GM23338 (cell line): Measurements from ENCODE around the gene CCDC160. TPM values are rescaled to one million over a fixed set of nuclear protein-coding genes. Genes with fewer than 3 reads are reported as not detected.
A peak's percentile ranks its signal among the peaks of the same experiment; 100 is the strongest.

Experiments used
- ATAC-seq: fragments of 200-7000 bp; cut with Tn5 transposase; 3 replicates; pipeline ENCODE4 v1.9.1; 2020
- DNase-seq: peaks from one replicate; pipeline ENCODE4 v3.0.0-alpha.2; 2015; ENCODE audit warnings: low spot score
- H2AFZ ChIP-seq: fragments of 200-600 bp; sonication (generic); 2 replicates; pipeline ENCODE4 v1.8.0; 2016; ENCODE audit warnings: antibody characterized with exemption, mild to moderate bottlenecking, moderate library complexity
- H3F3A ChIP-seq: fragments of 200-600 bp; sonication (generic); replicated peaks from 2 replicates; pipeline ENCODE4 v1.8.0; 2017; ENCODE audit warnings: antibody characterized with exemption, mixed run types, low read depth
- H3K27ac ChIP-seq: fragments of 200-600 bp; sonication (generic); 2 replicates; pipeline ENCODE4 v1.6.1; 2016; ENCODE audit warnings: low read depth
- H3K27me3 ChIP-seq: fragments of 200-600 bp; sonication (generic); 2 replicates; pipeline ENCODE4 v1.8.0; 2016; ENCODE audit warnings: mild to moderate bottlenecking, mixed run types, moderate library complexity; ENCODE audit not compliant: insufficient read depth
- H3K36me3 ChIP-seq: fragments of 200-600 bp; sonication (generic); 2 replicates; pipeline ENCODE4 v1.8.0; 2016; ENCODE audit warnings: mild to moderate bottlenecking; ENCODE audit not compliant: insufficient read depth
- H3K4me1 ChIP-seq: fragments of 200-600 bp; sonication (generic); 2 replicates; pipeline ENCODE4 v1.8.0; 2016; ENCODE audit warnings: mild to moderate bottlenecking, moderate library complexity; ENCODE audit not compliant: insufficient read depth
- H3K4me2 ChIP-seq: fragments of 200-600 bp; sonication (generic); 2 replicates; pipeline ENCODE4 v1.7.1; 2017; ENCODE audit warnings: mixed run types
- H3K4me3 ChIP-seq: fragments of 200-600 bp; sonication (generic); 2 replicates; pipeline ENCODE4 v1.6.1; 2016; ENCODE audit warnings: mixed run types
- H3K79me2 ChIP-seq: fragments of 200-600 bp; sonication (generic); replicated peaks from 2 replicates; pipeline ENCODE4 v1.8.0; 2017; ENCODE audit warnings: mild to moderate bottlenecking; ENCODE audit not compliant: insufficient read depth
- H3K9me2 ChIP-seq: fragments of 200-600 bp; sonication (generic); 2 replicates; pipeline ENCODE4 v1.8.0; 2017; ENCODE audit not compliant: insufficient read depth
- H4K20me1 ChIP-seq: fragments of 200-600 bp; sonication (generic); replicated peaks from 2 replicates; pipeline ENCODE4 v1.8.0; 2017; ENCODE audit warnings: mild to moderate bottlenecking; ENCODE audit not compliant: insufficient read depth
- H3K27ac Mint-ChIP-seq: 2 replicates; pipeline ENCODE4 v1.8.0; 2020; ENCODE audit warnings: inconsistent platforms, mild to moderate bottlenecking, moderate library complexity, mixed read lengths
- H3K27me3 Mint-ChIP-seq: 3 replicates; pipeline ENCODE4 v1.8.0; 2022; ENCODE audit warnings: low read depth, mild to moderate bottlenecking, moderate library complexity, mixed read lengths, inconsistent platforms; ENCODE audit not compliant: insufficient read depth, poor library complexity
- H3K36me3 Mint-ChIP-seq: 3 replicates; pipeline ENCODE4 v1.8.0; 2021; ENCODE audit warnings: low read depth, mild to moderate bottlenecking, inconsistent platforms, moderate library complexity, mixed read lengths
- H3K4me1 Mint-ChIP-seq: 3 replicates; pipeline ENCODE4 v1.8.0; 2020; ENCODE audit warnings: mild to moderate bottlenecking, inconsistent platforms, mixed read lengths
- H3K4me3 Mint-ChIP-seq: 3 replicates; pipeline ENCODE4 v1.8.0; 2021; ENCODE audit warnings: moderate library complexity, mild to moderate bottlenecking, inconsistent platforms, mixed read lengths
- H3K9me3 Mint-ChIP-seq: 3 replicates; pipeline ENCODE4 v1.8.0; 2020; ENCODE audit warnings: moderate library complexity, mild to moderate bottlenecking, inconsistent platforms, mixed read lengths
- CREB1 ChIP-seq: fragments of 250-450 bp; sonication (Bioruptor Pico); IDR thresholded peaks from 2 replicates; pipeline ENCODE4 v1.5.0; 2020; ENCODE audit warnings: low read depth, mild to moderate bottlenecking, moderate library complexity
- ETS1 ChIP-seq: IDR thresholded peaks from 2 replicates; pipeline ENCODE4 v1.6.1; 2016; ENCODE audit warnings: antibody characterized with exemption
- EZH2 ChIP-seq: fragments of 200-600 bp; sonication (generic); IDR thresholded peaks from one replicate; pipeline ENCODE4 v1.8.0; 2017; ENCODE audit warnings: antibody characterized with exemption, mild to moderate bottlenecking, low read depth; ENCODE audit not compliant: unreplicated experiment
- JUNB ChIP-seq: IDR thresholded peaks from one replicate; pipeline ENCODE4 v1.6.1; 2016; ENCODE audit warnings: antibody characterized with exemption; ENCODE audit not compliant: unreplicated experiment
- POLR2AphosphoS5 ChIP-seq: IDR thresholded peaks from 2 replicates; pipeline ENCODE4 v1.6.1; 2016; ENCODE audit warnings: antibody characterized with exemption, low read depth
- REST ChIP-seq: IDR thresholded peaks from one replicate; pipeline ENCODE4 v1.6.1; 2018; ENCODE audit warnings: antibody characterized with exemption; ENCODE audit not compliant: unreplicated experiment
- ZNF114 ChIP-seq: fragments of 250-450 bp; sonication (Bioruptor Pico); IDR thresholded peaks from 2 replicates; pipeline ENCODE4 v1.5.0; 2020; ENCODE audit warnings: mild to moderate bottlenecking, moderate library complexity
- polyA plus RNA-seq: library from polyadenylated mRNA; unstranded; fragments of >200 nt; fragmentation: Nextera tagmentation; extraction: Ambion mirVana; gene quantifications from 2 replicates; pipeline ENCODE4 v1.2.1, GENCODE V29; 2016
- total RNA-seq: library from RNA; depleted of rRNA; stranded (reverse); fragments of >200 nt; shearing (Covaris generic); gene quantifications from 2 replicates; pipeline ENCODE4 v1.2.3, GENCODE V29; 2014
- TF ChIP-seq, protein P1 (sequence below), 2 experiments: fragments of 200-600 bp in 1 of 2; sonication (generic) in 1 of 2; conservative IDR thresholded peaks; 2 replicates each; pipeline versions ENCODE4 v1.5.1 to v1.6.1; 2016 to 2017; ENCODE audit warnings: antibody characterized with exemption in 2 of 2, low read depth in 2 of 2, mild to moderate bottlenecking in 2 of 2, moderate library complexity in 1 of 2

Gene CCDC160
- total and polyA plus RNA-seq, 2 experiments from 2014 or later, result 2.7 to 6.9 TPM

- no peak for TF ChIP-seq ZNF114 (CRISPR knock-in tag)
- no peak for TF ChIP-seq EZH2
- no peak for TF ChIP-seq REST
- no peak for TF ChIP-seq JUNB
- no peak for TF ChIP-seq ETS1
- TF ChIP-seq, protein P1, sequence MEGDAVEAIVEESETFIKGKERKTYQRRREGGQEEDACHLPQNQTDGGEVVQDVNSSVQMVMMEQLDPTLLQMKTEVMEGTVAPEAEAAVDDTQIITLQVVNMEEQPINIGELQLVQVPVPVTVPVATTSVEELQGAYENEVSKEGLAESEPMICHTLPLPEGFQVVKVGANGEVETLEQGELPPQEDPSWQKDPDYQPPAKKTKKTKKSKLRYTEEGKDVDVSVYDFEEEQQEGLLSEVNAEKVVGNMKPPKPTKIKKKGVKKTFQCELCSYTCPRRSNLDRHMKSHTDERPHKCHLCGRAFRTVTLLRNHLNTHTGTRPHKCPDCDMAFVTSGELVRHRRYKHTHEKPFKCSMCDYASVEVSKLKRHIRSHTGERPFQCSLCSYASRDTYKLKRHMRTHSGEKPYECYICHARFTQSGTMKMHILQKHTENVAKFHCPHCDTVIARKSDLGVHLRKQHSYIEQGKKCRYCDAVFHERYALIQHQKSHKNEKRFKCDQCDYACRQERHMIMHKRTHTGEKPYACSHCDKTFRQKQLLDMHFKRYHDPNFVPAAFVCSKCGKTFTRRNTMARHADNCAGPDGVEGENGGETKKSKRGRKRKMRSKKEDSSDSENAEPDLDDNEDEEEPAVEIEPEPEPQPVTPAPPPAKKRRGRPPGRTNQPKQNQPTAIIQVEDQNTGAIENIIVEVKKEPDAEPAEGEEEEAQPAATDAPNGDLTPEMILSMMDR (conservative IDR thresholded peaks at IDR 0.05; ENCODE audit: low read depth in 2 of 2), result no peak
- no peak for TF ChIP-seq POLR2AphosphoS5
- Mint-ChIP-seq H3K27me3 (no peaks in the 10 kb centered on the region), H3K4me3 (no peak overlapping the region), H3K4me1 (peaks cover 13% of the 10 kb centered on the region), H3K36me3 (no peaks in the 10 kb centered on the region), H3K27ac (no peak overlapping the region), H3K9me3 (no peaks in the 10 kb centered on the region)
- H3K27ac ChIP-seq, result no peak overlapping the region
- no peaks in the 10 kb centered on the region for H3K36me3 ChIP-seq
- H3F3A ChIP-seq, result no peaks in the 10 kb centered on the region
- ATAC-seq, result no peak
- H2AFZ ChIP-seq, result no peak overlapping the region
- no peak overlapping the region for H3K4me3 ChIP-seq
- no peaks in the 10 kb centered on the region for H4K20me1 ChIP-seq
- no peaks in the 10 kb centered on the region for H3K9me2 ChIP-seq
- H3K79me2 ChIP-seq, result no peaks in the 10 kb centered on the region
- peaks cover 4% of the 10 kb centered on the region; the same call in 1 of the 2 replicates for H3K4me1 ChIP-seq
- H3K27me3 ChIP-seq, result no peaks in the 10 kb centered on the region
- no peak for DNase-seq
- no peak overlapping the region for H3K4me2 ChIP-seq
These were observed 18.6 kb downstream of the CCDC160 start for GRCh38 chrX:134255555-134255954.

DNA sequence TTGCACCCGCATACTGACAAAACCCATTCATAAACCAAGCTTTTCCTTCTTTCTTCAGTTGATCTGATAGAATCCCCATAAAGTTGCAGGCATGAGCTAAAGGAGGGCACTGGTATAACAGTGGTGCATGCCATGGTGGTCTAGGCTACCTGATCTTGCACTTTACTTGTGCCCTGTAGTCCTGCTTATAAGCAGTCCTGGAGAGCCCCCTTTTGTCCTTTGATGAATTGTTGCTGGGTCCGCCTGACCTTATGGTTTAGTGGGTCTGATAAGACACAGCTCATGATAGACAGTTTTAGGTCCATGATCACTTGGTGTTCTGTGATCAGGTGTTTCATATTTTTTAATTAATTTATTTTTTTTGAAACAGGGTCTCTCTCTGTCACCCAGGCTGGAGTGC, 19.7 kb downstream of the CCDC160 start:
- no peaks in the 10 kb centered on the region for H3K9me2 ChIP-seq
- H4K20me1 ChIP-seq, result no peaks in the 10 kb centered on the region
- H3K4me1 Mint-ChIP-seq, result peaks cover 13% of the 10 kb centered on the region
- no peaks in the 10 kb centered on the region for H3K9me3 Mint-ChIP-seq
- peaks cover 4% of the 10 kb centered on the region; the same call in 1 of the 2 replicates for H3K4me1 ChIP-seq
- peaks cover 2% of the 10 kb centered on the region for H3K27me3 Mint-ChIP-seq
- H3K27me3 ChIP-seq, result no peaks in the 10 kb centered on the region
- H3K79me2 ChIP-seq, result no peaks in the 10 kb centered on the region
- no peak overlapping the region for H3K27ac ChIP-seq
- peak; percentile 4 for DNase-seq
- H3F3A ChIP-seq, result no peaks in the 10 kb centered on the region
- no peak overlapping the region for H3K4me3 Mint-ChIP-seq
- H2AFZ ChIP-seq, result no peak overlapping the region
- no peak for ATAC-seq
- no peak overlapping the region for H3K27ac Mint-ChIP-seq
- H3K36me3 ChIP-seq, result no peaks in the 10 kb centered on the region
- no peak overlapping the region for H3K4me3 ChIP-seq
- no peak overlapping the region for H3K4me2 ChIP-seq
- H3K36me3 Mint-ChIP-seq, result no peaks in the 10 kb centered on the region
- TF ChIP-seq JUNB, result no peak
- TF ChIP-seq REST, result no peak
- TF ChIP-seq, protein P1 (conservative IDR thresholded peaks at IDR 0.05; ENCODE audit: low read depth in 2 of 2), result peak; percentile 22 to 57; a peak in 3 of 4 replicates
- TF ChIP-seq ETS1, result no peak
- no peak for TF ChIP-seq CREB1 (CRISPR knock-in tag)
